Gastroesophageal sphincter (tissue), 3 donors: ENCODE results near the gene PSD4.

Source experiments
- EP300 ChIP-seq: sonication (generic); formaldehyde crosslinking; IDR thresholded peaks from one replicate; pipeline ENCODE4 v1.6.1; 2017; ENCODE audit warnings: antibody characterized with exemption, mild to moderate bottlenecking
- POLR2A ChIP-seq, 2 donors: fragments of 450-650 bp; IDR thresholded peaks; one replicate each; pipeline ENCODE4 v1.6.1; 2017; ENCODE audit warnings: antibody characterized with exemption in 2 of 2, mild to moderate bottlenecking in 2 of 2, moderate library complexity in 1 of 2
- POLR2AphosphoS5 ChIP-seq: sonication (generic); formaldehyde crosslinking; IDR thresholded peaks from one replicate; pipeline ENCODE4 v1.6.1; 2017; ENCODE audit warnings: antibody characterized with exemption
- TF ChIP-seq, protein P1 (sequence below), 4 experiments: fragments of 200-600 bp in 2 of 4; fragments of 450-650 bp in 2 of 4; sonication (generic) in 1 of 4; IDR thresholded peaks; one replicate each; pipeline ENCODE4 v1.5.1; 2017 to 2019; ENCODE audit warnings: antibody characterized with exemption in 4 of 4, mild to moderate bottlenecking in 2 of 4, moderate library complexity in 2 of 4

DNA sequence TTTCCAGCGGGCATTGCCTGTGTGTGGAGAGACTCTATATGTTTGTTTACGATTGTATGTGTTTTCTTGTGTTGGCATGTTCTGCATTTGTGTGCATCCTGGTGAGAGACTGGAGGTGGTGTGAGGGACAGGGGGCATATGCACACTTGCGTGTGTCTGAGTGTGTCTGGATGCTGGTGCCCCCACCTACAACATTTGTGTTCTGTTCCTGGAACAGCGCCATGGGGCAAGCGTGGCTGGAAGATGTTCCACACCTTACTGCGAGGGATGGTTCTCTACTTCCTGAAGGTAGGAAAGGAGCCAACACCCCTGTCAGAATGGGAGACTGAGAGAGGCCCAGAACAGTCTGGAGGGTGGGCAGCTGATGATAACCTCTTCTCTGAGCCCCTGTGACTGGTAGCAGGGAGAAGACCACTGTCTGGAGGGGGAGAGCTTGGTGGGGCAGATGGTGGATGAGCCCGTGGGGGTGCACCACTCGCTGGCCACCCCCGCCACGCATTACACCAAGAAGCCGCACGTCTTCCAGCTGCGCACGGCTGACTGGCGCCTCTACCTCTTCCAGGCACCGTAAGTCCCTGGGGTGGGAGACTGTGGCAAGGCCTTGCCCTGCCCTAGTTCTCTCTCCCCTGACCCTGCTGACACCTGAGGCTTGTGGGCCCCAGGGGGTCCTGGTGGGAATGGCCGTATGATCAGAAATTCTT is 23.7 kb downstream of the PSD4 start:
- TF ChIP-seq, protein P1, sequence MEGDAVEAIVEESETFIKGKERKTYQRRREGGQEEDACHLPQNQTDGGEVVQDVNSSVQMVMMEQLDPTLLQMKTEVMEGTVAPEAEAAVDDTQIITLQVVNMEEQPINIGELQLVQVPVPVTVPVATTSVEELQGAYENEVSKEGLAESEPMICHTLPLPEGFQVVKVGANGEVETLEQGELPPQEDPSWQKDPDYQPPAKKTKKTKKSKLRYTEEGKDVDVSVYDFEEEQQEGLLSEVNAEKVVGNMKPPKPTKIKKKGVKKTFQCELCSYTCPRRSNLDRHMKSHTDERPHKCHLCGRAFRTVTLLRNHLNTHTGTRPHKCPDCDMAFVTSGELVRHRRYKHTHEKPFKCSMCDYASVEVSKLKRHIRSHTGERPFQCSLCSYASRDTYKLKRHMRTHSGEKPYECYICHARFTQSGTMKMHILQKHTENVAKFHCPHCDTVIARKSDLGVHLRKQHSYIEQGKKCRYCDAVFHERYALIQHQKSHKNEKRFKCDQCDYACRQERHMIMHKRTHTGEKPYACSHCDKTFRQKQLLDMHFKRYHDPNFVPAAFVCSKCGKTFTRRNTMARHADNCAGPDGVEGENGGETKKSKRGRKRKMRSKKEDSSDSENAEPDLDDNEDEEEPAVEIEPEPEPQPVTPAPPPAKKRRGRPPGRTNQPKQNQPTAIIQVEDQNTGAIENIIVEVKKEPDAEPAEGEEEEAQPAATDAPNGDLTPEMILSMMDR (IDR thresholded peaks at IDR 0.05): no peak
- TF ChIP-seq POLR2A (IDR thresholded peaks at IDR 0.05) (no peak), POLR2AphosphoS5 (no peak), EP300 (no peak)
